ENCODE data around the gene ZNF133.

DNA sequence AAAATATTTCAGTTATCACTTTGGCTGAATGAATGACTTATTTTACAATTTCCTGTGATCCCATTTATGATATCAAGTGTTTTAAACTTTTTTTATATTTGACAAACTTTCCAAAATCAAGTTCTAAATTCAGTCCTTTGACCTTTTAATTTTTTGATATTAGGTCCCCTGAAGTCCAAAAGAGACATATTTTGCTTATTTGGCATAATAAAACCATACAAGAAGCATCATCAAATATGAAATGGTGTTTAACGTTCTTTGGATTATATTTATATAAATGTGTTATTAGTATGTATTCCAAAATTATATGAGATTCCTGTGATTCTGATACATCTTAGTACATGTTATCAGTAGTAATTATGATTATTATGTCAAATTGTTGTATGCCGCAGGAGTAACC is 38.7 kb downstream of the ZNF133 start:
- TF ChIP-seq, protein P1, sequence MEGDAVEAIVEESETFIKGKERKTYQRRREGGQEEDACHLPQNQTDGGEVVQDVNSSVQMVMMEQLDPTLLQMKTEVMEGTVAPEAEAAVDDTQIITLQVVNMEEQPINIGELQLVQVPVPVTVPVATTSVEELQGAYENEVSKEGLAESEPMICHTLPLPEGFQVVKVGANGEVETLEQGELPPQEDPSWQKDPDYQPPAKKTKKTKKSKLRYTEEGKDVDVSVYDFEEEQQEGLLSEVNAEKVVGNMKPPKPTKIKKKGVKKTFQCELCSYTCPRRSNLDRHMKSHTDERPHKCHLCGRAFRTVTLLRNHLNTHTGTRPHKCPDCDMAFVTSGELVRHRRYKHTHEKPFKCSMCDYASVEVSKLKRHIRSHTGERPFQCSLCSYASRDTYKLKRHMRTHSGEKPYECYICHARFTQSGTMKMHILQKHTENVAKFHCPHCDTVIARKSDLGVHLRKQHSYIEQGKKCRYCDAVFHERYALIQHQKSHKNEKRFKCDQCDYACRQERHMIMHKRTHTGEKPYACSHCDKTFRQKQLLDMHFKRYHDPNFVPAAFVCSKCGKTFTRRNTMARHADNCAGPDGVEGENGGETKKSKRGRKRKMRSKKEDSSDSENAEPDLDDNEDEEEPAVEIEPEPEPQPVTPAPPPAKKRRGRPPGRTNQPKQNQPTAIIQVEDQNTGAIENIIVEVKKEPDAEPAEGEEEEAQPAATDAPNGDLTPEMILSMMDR (IDR thresholded peaks at IDR 0.05; ENCODE audit: low read depth, low read length) = no peak
- TF ChIP-seq EZH2phosphoT487 (IDR thresholded peaks at IDR 0.05; ENCODE audit: low read depth) = no peak
